Naive thymus-derived CD4-positive, alpha-beta T cell (primary cell): Measurements from ENCODE around the gene IP6K1. TPM values are rescaled to one million over a fixed set of nuclear protein-coding genes. Genes with fewer than 3 reads are reported as not detected.
"Not testable (repeated sequence)": the region's sequence is repeated elsewhere in the genome, so short reads cannot be mapped to it uniquely, and the experiment has no call there.

Source experiments
- ATAC-seq: fragments of 150-1000 bp; cut with Tn5 transposase; 2 replicates; pipeline ENCODE4 v1.10.0; 2021; ENCODE audit warnings: mild to moderate bottlenecking, moderate library complexity
- CTCF ChIA-PET: fragments of 350-600 bp; sonication (Branson Sonifier 250); formaldehyde crosslinking; loops from one replicate; lab custom pipeline; 2021; ENCODE audit warnings: antibody characterized with exemption; lab: Charles Lee
- POLR2A ChIA-PET: fragments of 350-600 bp; sonication (Branson Sonifier 250); formaldehyde crosslinking; loops from one replicate; lab custom pipeline; 2021; ENCODE audit warnings: antibody characterized with exemption, inconsistent platforms; lab: Charles Lee
- DNase-seq, 9 donors: peaks; one replicate each; pipeline versions ENCODE4 v3.0.0 to v3.0.0-alpha.2; 2020 to 2022; ENCODE audit warnings: mixed read lengths in 1 of 9
- H3K27ac ChIP-seq: one replicate; pipeline ENCODE4 v1.7.0; 2013; ENCODE audit warnings: mild to moderate bottlenecking, low read depth, low read length, moderate library complexity
- H3K27me3 ChIP-seq, 2 donors: one replicate each; pipeline ENCODE4 v1.7.0; 2013; ENCODE audit warnings: low read length in 2 of 2, mild to moderate bottlenecking in 2 of 2, moderate library complexity in 2 of 2; ENCODE audit not compliant: control insufficient read depth in 2 of 2, insufficient read depth in 2 of 2
- H3K36me3 ChIP-seq, 3 experiments: 1 replicate in 2 of 3; 2 replicates in 1 of 3; pipeline ENCODE4 v1.7.0; 2013; ENCODE audit warnings: low read length in 3 of 3, mild to moderate bottlenecking in 3 of 3, moderate library complexity in 1 of 3; ENCODE audit not compliant: insufficient read depth in 3 of 3, control insufficient read depth in 2 of 3
- H3K4me1 ChIP-seq, 2 donors: one replicate each; pipeline ENCODE4 v1.7.0; 2013; ENCODE audit warnings: low read length in 2 of 2, mild to moderate bottlenecking in 2 of 2, moderate library complexity in 1 of 2; ENCODE audit not compliant: control insufficient read depth in 2 of 2, insufficient read depth in 2 of 2
- H3K4me3 ChIP-seq: 2 replicates; pipeline ENCODE4 v1.7.0; 2013; ENCODE audit warnings: mild to moderate bottlenecking, low read length
- H3K9me3 ChIP-seq, 3 experiments: 1 replicate in 2 of 3; 2 replicates in 1 of 3; pipeline ENCODE4 v1.7.0; 2013; ENCODE audit warnings: low read length in 3 of 3; ENCODE audit not compliant: control insufficient read depth in 2 of 3
- H3K27ac Mint-ChIP-seq, 9 donors: one replicate each; pipeline ENCODE4 v1.8.0; 2020 to 2022; ENCODE audit warnings: mixed read lengths in 9 of 9, mild to moderate bottlenecking in 8 of 9, moderate library complexity in 5 of 9, inconsistent platforms in 2 of 9
- H3K27me3 Mint-ChIP-seq, 5 donors: one replicate each; pipeline ENCODE4 v1.8.0; 2021 to 2022; ENCODE audit warnings: mixed read lengths in 5 of 5, mild to moderate bottlenecking in 1 of 5
- H3K36me3 Mint-ChIP-seq, 5 donors: one replicate each; pipeline ENCODE4 v1.8.0; 2020 to 2022; ENCODE audit warnings: mixed read lengths in 5 of 5, mild to moderate bottlenecking in 3 of 5, inconsistent platforms in 1 of 5
- H3K4me1 Mint-ChIP-seq, 7 donors: one replicate each; pipeline ENCODE4 v1.8.0; 2020 to 2022; ENCODE audit warnings: mixed read lengths in 7 of 7, mild to moderate bottlenecking in 3 of 7, inconsistent platforms in 1 of 7
- H3K4me3 Mint-ChIP-seq, 10 donors: one replicate each; pipeline ENCODE4 v1.8.0; 2020 to 2022; ENCODE audit warnings: mild to moderate bottlenecking in 10 of 10, mixed read lengths in 10 of 10, moderate library complexity in 6 of 10, inconsistent platforms in 2 of 10
- H3K9me3 Mint-ChIP-seq, 11 donors: one replicate each; pipeline ENCODE4 v1.8.0; 2020 to 2022; ENCODE audit warnings: mixed read lengths in 11 of 11, mild to moderate bottlenecking in 4 of 11, inconsistent platforms in 1 of 11, moderate library complexity in 1 of 11
- intact Hi-C, 2 donors: fragments of 100-400 bp; cut with micrococcal nuclease; formaldehyde crosslinking; loops; one replicate each; pipeline ENCODE4 v1.15.1; 2023
- polyA plus RNA-seq, 2 donors: library from polyadenylated mRNA; unstranded; fragments of 300-500 nt; fragmentation: Illumina TruSeq; gene quantifications; one replicate each; pipeline ENCODE4 v1.2.3, GENCODE V29; 2021
- total RNA-seq, 6 experiments: library from RNA in 5 of 6; stranded (reverse) in 5 of 6; gene quantifications; 1 replicate in 5 of 6; 2 replicates in 1 of 6; pipeline ENCODE4 v1.2.3 and lab custom pipeline; 2021 to 2026

The IP6K1 gene
- total and polyA plus RNA-seq, 7 experiments from 2014 or later: 18.4 to 57.0 (median 45.4) TPM

DNA sequence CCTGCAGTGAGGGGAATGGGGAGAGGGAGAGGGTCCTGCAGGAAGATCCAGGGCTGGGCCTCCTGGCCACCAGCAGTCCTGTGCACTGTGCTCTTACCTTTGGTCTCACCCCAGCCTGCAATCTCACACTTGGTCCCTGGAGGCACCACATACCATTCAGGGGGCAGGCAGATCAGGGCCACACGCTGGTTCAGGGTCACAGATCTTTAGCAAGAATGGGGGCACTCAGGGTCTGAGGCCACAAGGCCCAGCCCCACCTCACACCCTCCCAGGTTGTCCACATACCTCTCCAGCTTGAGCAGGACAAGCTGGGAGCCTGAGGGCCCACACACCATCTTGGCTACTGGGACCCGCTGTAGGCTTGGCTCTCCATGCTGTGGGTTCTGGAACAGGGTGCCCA lies 101.9 kb downstream of the IP6K1 start:
- H3K4me3 Mint-ChIP-seq, H3K9me3 ChIP-seq, CTCF ChIA-PET, H3K27me3 ChIP-seq, ATAC-seq, H3K27me3 Mint-ChIP-seq, DNase-seq, H3K4me3 ChIP-seq, H3K9me3 Mint-ChIP-seq, H3K27ac ChIP-seq, H3K4me1 ChIP-seq, POLR2A ChIA-PET, intact Hi-C loops, H3K27ac Mint-ChIP-seq: not testable (repeated sequence)
- peaks cover 9 to 25% (median 15%) of the 10 kb centered on the region in 7 donors for H3K4me1 Mint-ChIP-seq
- H3K36me3 Mint-ChIP-seq: peaks cover 0 to 12% (median 5%) of the 10 kb centered on the region in 5 donors
- peaks cover 0 to 49% (median 18%) of the 10 kb centered on the region in 3 experiments for H3K36me3 ChIP-seq

DNA sequence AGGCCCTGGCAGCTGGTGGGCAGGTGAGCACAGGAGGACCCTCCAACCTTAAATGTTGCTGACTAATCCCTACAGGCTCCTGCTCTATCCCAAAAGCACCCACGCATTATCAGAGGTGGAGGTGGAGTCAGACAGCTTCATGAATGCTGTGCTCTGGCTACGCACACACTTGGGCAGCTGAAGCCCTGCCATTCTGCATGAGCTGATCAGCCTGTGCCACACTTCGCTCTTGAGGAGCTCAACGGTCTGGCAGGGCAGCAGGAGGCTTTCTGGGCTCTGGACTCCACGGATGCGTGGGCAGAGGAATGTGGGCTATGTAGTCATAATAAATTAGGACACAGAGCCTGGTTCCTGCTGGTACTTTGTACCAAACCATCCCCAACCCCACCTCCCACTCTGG lies 103.2 kb downstream of the IP6K1 start:
- ChIA-PET POLR2A (interaction anchor here (0.8 kb wide), 1 partner anchor 35 kb away, joined by 3 read pairs; no protein-coding TSS in a partner anchor), CTCF (interaction anchor here (1.0 kb wide), 1 partner anchor 11 kb away, joined by 5 read pairs; no protein-coding TSS in a partner anchor)
- Mint-ChIP-seq H3K36me3 (peaks cover 0 to 15% (median 7%) of the 10 kb centered on the region in 5 donors), H3K9me3 (peaks cover 0 to 2% (median 0%) of the 10 kb centered on the region in 11 donors), H3K4me3 (no peak overlapping the region), H3K27me3 (peaks cover 0 to 5% (median 0%) of the 10 kb centered on the region in 5 donors), H3K27ac (no peak overlapping the region), H3K4me1 (peaks cover 0 to 15% (median 10%) of the 10 kb centered on the region in 7 donors)
- Histone ChIP-seq H3K36me3 (peaks cover 9 to 61% (median 28%) of the 10 kb centered on the region in 3 experiments), H3K27me3 (no peaks in the 10 kb centered on the region), H3K4me1 (no peaks in the 10 kb centered on the region), H3K4me3 (no peak overlapping the region), H3K27ac (no peak overlapping the region), H3K9me3 (no peaks in the 10 kb centered on the region)
- intact Hi-C loops: no loop called here
- ATAC-seq (no peak), DNase-seq (no peak)

DNA sequence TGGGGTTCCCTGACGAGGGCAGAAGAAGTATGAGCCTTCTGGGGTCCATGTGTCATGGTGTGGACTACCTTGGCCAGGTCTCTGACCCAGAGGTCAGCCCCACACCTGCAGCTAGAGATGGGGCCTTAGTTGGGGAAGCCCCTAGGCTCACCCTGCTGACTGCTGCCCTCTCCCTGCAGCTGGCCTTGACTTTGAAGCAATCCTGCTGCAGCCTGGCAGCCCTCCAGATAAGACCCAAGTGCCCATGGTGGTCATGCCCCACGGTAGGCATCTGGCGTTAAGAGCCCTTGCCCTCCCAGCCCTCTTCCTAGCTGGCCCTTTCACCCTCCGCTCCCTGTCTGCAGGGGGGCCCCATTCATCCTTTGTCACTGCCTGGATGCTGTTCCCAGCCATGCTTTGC lies 104.8 kb downstream of the IP6K1 start:
- H3K4me3 ChIP-seq: no peak overlapping the region
- DNase-seq: no peak
- intact Hi-C loops: no loop called here
- H3K9me3 ChIP-seq: no peaks in the 10 kb centered on the region
- H3K36me3 ChIP-seq: peaks cover 9 to 77% (median 31%) of the 10 kb centered on the region in 3 experiments
- H3K36me3 Mint-ChIP-seq: peaks cover 0 to 20% (median 9%) of the 10 kb centered on the region in 5 donors
- POLR2A ChIA-PET: no interaction called here
- no peak overlapping the region for H3K27ac Mint-ChIP-seq
- H3K4me3 Mint-ChIP-seq: no peak overlapping the region
- H3K4me1 ChIP-seq: peaks cover 0 to 6% of the 10 kb centered on the region in 2 donors
- H3K27me3 Mint-ChIP-seq: no peaks in the 10 kb centered on the region
- no peak overlapping the region for H3K27ac ChIP-seq
- peaks cover 0 to 23% (median 13%) of the 10 kb centered on the region in 7 donors for H3K4me1 Mint-ChIP-seq
- H3K9me3 Mint-ChIP-seq: no peaks in the 10 kb centered on the region
- ATAC-seq: no peak
- CTCF ChIA-PET: interaction anchor here (0.8 to 2.0 kb wide), 2 partner anchors 11 to 141 kb away, joined by 3 to 5 read pairs; no protein-coding TSS in a partner anchor
- no peaks in the 10 kb centered on the region for H3K27me3 ChIP-seq

DNA sequence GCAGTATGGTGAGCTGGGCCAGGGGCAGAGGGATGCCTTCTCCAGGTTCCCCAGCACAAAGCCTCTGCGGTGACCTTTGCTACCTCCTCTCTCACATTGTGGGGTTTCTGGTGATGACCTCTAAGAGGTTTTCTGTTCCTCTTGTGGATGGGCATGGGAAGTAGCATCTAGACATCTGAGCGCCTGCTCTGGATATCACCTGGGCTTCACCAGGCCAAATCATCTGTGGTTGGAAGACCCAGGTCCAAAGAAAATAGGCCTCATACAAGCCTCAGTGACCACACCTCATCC lies 105.2 kb downstream of the IP6K1 start:
- ChIA-PET POLR2A (no interaction called here), CTCF (interaction anchor here (0.8 to 2.0 kb wide), 2 partner anchors 10 to 141 kb away, joined by 3 to 5 read pairs; no protein-coding TSS in a partner anchor)
- DNase-seq: no peak
- H3K27ac ChIP-seq: no peak overlapping the region
- H3K36me3 ChIP-seq: peaks cover 9 to 80% (median 31%) of the 10 kb centered on the region in 3 experiments
- ATAC-seq: no peak
- Mint-ChIP-seq H3K4me3 (no peak overlapping the region), H3K27ac (no peak overlapping the region), H3K9me3 (no peaks in the 10 kb centered on the region), H3K36me3 (peaks cover 0 to 23% (median 9%) of the 10 kb centered on the region in 5 donors), H3K27me3 (no peaks in the 10 kb centered on the region), H3K4me1 (peaks cover 0 to 27% (median 17%) of the 10 kb centered on the region in 7 donors)
- intact Hi-C loops: no loop called here
- no peaks in the 10 kb centered on the region for H3K9me3 ChIP-seq
- H3K27me3 ChIP-seq: no peaks in the 10 kb centered on the region
- H3K4me1 ChIP-seq: peaks cover 0 to 10% of the 10 kb centered on the region in 2 donors
- no peak overlapping the region for H3K4me3 ChIP-seq

DNA sequence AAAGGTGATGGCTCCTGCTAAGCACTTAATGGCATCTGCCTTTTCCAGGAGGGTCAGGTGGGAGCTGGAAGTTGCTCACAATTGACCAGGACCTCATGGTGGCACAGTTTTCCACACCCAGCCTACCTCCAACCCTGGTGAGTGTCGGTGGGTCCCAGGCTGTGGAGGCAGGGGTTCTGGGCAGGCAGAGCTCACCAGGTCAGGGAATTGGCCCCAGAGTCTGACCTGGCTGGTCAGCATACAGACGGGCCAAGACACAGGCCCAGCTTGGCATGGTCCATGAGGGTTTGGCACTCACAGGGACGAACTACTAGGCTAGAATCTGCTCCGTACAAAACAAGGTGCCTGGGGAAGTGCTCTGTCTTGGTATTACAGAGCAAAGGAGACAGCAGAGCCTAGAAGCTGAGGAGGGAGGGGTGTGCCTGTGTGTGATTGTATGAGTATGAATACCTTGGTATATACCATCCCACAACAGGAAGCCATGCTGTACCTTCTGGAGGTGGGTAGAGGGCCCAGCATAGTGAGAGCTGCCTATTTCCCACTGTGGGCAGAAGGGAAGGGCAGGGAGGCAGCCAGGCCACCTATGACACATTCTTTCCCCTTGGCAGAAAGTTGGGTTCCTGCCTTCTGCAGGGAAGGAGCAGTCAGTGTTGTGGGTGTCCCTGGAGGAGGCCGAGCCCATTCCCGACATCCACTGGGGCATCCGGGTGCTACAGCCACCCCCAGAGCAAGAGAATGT lies 105.7 kb downstream of the IP6K1 start:
- H3K4me1 ChIP-seq: peaks cover 0 to 15% of the 10 kb centered on the region in 2 donors
- no peaks in the 10 kb centered on the region for H3K9me3 Mint-ChIP-seq
- POLR2A ChIA-PET: interaction anchor here (1.1 kb wide), 1 partner anchor 43 kb away, joined by 3 read pairs; no protein-coding TSS in a partner anchor
- peak overlapping the region in 1 of 10 donors; percentile 39 for H3K4me3 Mint-ChIP-seq
- intact Hi-C loops: no loop called here
- CTCF ChIA-PET: interaction anchor here (0.5 to 2.0 kb wide), 2 partner anchors 12 to 141 kb away, joined by 3 to 5 read pairs; no protein-coding TSS in a partner anchor
- H3K27me3 Mint-ChIP-seq: no peaks in the 10 kb centered on the region
- peaks cover 2 to 32% (median 22%) of the 10 kb centered on the region in 7 donors for H3K4me1 Mint-ChIP-seq
- peaks cover 9 to 86% (median 31%) of the 10 kb centered on the region in 3 experiments for H3K36me3 ChIP-seq
- H3K27me3 ChIP-seq: no peaks in the 10 kb centered on the region
- no peak overlapping the region for H3K27ac Mint-ChIP-seq
- peaks cover 0 to 25% (median 9%) of the 10 kb centered on the region in 5 donors for H3K36me3 Mint-ChIP-seq
- no peak overlapping the region for H3K4me3 ChIP-seq
- DNase-seq (no peak), ATAC-seq (no peak)
- H3K9me3 ChIP-seq: no peaks in the 10 kb centered on the region
- H3K27ac ChIP-seq: no peak overlapping the region

DNA sequence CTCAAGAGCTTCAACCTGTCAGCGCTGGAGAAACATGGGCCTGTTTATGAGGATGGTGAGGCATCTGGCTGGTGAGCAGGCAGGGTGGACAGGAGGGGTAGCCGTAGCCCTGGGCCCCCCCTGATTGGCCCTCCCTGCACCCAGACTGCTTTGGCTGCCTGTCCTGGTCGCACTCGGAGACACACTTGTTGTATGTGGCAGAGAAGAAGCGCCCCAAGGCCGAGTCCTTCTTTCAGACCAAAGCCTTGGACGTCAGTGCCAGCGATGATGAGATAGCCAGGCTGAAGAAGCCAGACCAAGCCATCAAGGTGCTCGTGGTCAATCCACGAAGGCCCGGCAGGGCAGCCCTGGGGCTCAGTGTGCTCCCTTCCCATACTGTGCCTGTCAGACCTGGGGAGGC lies 110.4 kb downstream of the IP6K1 start:
- Histone ChIP-seq H3K4me1 (peaks cover 16 to 31% of the 10 kb centered on the region in 2 donors), H3K4me3 (no peak overlapping the region), H3K27me3 (no peaks in the 10 kb centered on the region), H3K36me3 (peaks cover 9 to 58% (median 23%) of the 10 kb centered on the region in 3 experiments), H3K27ac (no peak overlapping the region), H3K9me3 (no peaks in the 10 kb centered on the region)
- Mint-ChIP-seq H3K27me3 (no peaks in the 10 kb centered on the region), H3K4me1 (peaks cover 22 to 57% (median 43%) of the 10 kb centered on the region in 7 donors), H3K27ac (peak overlapping the region in 3 of 9 donors; percentile 19 to 99 (median 37)), H3K4me3 (peak overlapping the region in 8 of 10 donors; percentile 90 to 97 (median 94)), H3K9me3 (no peaks in the 10 kb centered on the region), H3K36me3 (peaks cover 0 to 25% (median 9%) of the 10 kb centered on the region in 5 donors)
- POLR2A ChIA-PET: no interaction called here
- ATAC-seq: no peak
- CTCF ChIA-PET: interaction anchor here (0.9 kb wide), 1 partner anchor 136 kb away, joined by 6 read pairs; no protein-coding TSS in a partner anchor
- no peak for DNase-seq
- intact Hi-C loops: loop anchor here in 1 of 2 donors (2.0 to 10.0 kb wide), 2 partner anchors 669 to 889 kb away; partner anchors contain the start of genes C3orf18, HEMK1 and WDR6
